GM18951 (cell line): ENCODE measurements around the gene SPTBN4.
"Not testable (repeated sequence)": the region's sequence is repeated elsewhere in the genome, so short reads cannot be mapped to it uniquely, and the experiment has no call there.

Experiments used
- POLR2A ChIP-seq: IDR thresholded peaks from 4 replicates; pipeline ENCODE4 v1.6.1; 2011; ENCODE audit warnings: mild to moderate bottlenecking; ENCODE audit not compliant: insufficient read length, insufficient read depth; ENCODE audit errors: extremely low read depth
- in situ Hi-C: fragments of 300-500 bp; cut with MboI; formaldehyde crosslinking; loops from one replicate; pipeline ENCODE4 v1.12.0; 2022; ENCODE audit warnings: low sequenced_read_pairs, mixed read lengths, inconsistent platforms; ENCODE audit not compliant: unreplicated experiment

The SPTBN4 gene

DNA sequence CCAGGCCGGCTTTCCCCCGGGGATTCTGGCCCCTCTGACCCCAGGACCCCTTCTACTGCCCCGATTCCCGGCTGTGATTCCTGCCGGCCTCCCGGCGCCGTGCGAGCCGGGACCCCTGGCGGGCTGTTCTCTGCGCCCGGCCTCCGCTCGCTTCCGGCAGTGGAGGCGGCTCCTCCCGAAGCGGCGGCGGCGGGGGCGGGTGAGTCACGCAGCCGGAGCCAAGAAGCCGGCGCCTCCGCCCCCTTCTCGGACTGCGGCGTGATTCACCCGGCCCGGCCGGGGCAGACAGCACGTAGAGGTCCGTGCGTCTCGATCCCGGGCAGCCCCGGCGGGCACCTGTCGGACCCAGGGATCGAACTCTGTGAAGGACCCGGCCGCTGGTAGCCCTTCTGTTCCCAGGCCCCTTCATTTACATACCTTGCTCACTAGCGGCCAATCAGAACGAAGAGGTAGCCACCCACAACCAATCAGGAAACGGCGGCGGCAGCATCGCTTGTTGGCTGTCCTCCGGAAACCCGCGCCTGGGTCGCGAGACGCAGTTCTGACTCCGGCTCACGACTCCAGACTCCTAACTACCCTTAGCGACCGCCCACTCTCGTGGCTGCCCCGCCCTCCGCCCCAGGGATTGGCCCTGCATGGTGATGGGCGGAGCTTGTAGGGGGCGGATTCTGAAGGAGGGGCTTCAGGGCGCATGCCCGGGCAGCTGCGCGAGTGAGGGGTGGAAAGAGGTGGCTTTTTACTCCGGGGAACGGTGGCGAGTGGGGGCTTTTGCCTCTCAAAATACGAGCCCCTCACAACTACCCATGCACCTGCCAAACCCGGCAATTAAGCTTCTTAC lies 41.1 kb upstream of the SPTBN4 start, which contains the start of gene SERTAD1:
SERTAD1 (minus strand) TSS at position 543 of the 838 bp plus-strand sequence. CDS start 2,446 bp downstream, outside the sequence.
- in situ Hi-C loops: no loop called here
- TF ChIP-seq POLR2A: peak; percentile 99

DNA sequence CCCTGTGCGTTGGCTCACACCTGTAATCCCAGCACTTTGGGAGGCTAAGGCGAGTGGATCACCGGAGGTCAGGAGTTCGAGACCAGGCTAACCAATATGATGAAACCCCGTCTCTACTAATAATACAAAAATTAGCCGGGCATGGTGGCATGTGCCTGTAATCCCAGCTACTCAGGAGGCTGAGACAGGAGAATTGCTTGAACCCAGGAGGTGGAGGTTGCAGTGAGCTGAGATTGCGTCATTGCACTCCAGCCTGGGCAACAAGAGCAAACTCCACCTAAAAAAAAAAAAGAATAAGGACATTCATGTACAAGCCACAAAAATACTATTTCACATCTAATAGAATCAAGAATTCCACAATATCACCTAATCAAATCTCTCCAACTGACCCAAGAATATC lies 38.6 kb upstream of the SPTBN4 start:
- in situ Hi-C loops: not testable (repeated sequence)

DNA sequence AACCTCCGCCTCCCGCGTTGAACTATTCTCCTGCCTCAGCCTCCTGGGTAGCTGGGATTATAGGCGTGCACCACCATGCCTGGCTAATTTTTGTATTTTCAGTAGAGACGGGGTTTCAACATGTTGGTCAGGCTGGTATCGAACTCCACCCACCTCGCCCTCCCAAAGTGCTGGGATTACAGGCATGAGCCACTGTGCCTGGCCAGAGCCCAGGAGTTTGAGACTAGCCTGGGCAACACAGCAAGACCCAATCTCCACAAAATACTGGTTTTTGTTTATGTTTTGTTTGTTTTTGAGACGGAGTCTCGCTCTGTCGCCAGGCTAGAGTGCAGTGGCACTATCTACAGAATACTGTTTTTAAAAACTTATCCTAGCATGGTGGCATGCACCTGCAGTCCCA lies 36.6 kb upstream of the SPTBN4 start:
- in situ Hi-C loops: not testable (repeated sequence)

DNA sequence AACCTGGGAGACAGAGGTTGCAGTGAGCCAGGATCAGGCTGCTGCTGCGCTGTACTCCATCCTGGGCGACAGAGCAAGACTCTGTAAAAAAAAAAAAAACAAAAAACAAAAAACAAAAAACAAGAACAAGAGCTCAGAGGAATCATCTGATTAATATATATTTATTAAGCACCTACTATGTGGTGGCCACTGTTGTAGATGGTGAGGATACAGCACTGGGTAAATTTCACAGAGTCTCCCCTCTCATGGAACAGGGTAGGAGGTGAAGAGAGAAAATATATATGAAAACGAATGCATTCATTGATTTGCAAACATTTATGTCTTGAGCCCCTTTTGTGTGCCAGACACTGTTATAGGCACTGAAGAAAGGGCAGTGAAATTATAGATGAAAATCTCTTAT lies 35.1 kb upstream of the SPTBN4 start:
- in situ Hi-C loops: no loop called here
- no peak for TF ChIP-seq POLR2A

DNA sequence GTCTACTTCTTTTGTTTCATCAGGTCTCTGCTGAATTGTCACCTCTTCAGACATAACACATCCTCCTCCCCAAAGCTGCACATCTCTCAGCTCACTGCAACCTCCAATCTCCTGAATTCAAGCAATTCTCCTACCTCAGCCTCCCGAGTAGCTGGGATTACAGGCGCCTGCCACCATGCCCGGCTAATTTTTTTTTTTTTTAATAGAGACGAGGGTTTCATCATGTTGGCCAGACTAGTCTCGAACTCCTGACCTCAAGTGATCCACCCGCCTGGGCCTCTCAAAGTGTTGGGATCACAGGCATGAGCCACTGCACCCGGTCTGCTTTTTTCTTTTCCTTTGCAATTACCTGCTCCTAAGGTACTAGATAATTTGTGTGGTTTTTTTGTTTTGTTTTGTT lies 34.0 kb upstream of the SPTBN4 start:
- in situ Hi-C loops: not testable (repeated sequence)

DNA sequence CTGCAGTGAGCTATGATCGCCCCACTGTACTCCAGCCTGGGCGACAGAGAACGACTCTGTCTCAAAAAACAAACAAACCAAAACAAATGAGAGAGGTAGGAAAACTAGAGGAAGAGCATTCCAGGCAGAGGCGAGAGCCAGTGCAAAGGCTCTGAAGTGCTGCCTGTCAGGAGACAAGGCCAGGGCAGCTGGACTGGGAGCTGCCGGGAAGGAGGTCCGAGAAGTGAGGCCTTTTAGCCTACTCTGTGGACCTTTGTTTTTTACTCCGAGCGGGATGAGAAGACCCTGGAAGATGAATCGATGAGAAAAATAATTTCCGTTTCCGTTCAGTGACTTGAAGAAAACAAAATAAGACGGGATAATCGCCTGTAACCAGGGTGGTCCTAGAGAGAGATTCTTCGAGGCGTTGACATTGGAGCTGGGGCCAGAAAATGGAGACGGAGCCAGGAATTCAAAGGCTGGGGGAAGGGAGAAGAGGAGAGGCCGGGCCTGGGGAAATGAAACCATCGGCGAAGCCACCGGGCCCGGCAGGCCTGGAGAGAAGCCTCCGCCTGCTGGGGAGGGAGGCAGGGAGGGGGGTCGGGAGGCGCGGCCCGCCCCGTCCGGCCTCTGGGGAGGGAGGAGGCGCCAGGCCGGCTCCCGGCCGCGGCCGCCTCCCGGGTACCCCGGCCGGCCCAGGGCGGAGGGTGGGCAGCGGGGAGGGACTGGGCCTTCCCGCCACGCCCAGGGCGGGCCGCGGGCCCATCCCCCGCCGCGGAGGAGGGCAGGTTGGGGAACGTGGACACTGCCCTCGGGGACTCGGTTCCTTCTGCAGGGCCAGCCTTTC lies 33.2 kb upstream of the SPTBN4 start:
- peak; percentile 62 for TF ChIP-seq POLR2A
- in situ Hi-C loops: no loop called here

DNA sequence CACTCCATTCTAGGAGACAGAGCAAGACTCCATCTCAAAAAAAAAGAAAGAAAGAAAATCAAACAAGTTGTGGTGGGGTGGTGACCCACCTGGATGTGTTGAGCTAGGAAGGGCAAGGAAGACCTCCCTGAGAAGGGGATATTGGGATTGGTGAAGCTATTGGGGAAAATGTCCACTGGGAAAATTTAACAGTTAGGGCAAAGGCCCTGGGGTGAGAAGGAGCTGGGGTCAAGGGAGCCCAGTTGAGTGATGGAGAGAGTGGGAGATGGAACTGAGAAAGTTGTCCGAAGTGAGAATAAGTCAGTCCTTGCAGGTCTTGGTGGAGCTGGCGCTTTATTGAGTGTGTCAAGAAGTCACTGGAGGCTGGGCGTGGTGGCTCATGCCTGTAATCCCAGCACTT lies 28.5 kb upstream of the SPTBN4 start:
- in situ Hi-C loops: no loop called here

DNA sequence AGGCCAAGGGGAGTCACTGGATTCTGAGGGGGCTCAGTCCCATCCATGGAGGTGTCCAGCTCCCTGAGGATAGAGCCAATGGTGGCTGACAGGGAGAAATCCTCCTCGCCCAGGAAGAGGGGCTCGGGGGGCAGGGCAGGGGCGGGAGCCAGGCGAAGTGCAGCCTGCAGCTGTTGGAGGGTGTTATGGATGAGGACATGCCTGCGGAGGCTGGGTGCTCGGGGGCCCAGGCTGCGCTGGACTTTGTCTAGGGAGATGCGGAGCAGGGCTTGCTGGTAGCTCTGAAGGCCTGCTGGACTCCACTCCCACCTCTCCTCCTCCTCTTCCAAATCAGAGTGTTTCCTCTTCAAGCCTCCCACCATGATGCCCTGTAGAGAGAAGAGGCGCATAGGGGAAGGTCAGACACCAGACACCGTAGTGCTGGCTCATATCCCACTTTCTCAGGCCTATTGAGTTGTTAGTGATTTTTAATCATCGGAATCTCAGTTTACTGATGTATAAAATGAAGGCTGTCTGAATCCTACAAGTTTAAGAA lies 25.0 kb upstream of the SPTBN4 start:
- in situ Hi-C loops: no loop called here
- TF ChIP-seq POLR2A: no peak

More for the DNA sequence above, 28.5 kb upstream of the SPTBN4 start:
- no peak for TF ChIP-seq POLR2A

DNA sequence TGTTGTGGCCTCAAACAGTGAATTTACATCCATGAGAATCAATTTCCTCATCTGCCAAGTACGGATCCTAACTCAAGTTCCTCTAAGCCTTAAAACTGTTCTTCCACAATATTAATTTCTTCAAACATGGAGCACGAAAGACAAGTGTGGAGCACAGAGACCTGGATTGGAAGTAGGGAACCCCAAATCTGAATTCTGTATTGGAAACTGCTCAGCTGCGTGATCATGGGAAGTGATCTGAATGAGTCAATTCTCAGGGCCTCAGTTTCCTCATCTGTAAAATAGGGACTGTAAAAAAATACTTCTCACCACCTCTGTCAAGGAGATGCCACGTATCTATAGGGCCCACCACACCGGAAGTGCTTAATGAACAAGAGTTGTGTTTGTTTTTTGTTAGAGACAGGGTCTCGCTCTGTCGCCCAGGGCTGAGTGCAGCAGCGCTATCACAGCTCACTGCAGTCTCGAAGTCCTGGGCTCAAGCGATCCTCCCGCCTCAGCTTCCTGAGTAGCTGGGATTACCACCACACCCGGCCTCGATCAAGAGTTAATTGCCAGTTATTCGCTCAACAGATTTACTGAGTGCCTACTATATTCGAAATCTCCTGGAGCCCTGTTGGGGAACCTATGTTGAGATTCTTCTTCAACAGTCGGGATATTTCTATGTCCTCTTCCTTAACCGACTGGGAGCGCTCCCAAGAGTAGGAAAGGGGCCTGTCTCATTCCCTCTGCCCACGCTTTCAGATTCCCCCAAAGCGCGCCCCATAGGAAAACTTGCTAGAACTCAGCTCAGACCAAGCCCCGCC lies 24.3 kb upstream of the SPTBN4 start:
- no peak for TF ChIP-seq POLR2A
- in situ Hi-C loops: no loop called here

DNA sequence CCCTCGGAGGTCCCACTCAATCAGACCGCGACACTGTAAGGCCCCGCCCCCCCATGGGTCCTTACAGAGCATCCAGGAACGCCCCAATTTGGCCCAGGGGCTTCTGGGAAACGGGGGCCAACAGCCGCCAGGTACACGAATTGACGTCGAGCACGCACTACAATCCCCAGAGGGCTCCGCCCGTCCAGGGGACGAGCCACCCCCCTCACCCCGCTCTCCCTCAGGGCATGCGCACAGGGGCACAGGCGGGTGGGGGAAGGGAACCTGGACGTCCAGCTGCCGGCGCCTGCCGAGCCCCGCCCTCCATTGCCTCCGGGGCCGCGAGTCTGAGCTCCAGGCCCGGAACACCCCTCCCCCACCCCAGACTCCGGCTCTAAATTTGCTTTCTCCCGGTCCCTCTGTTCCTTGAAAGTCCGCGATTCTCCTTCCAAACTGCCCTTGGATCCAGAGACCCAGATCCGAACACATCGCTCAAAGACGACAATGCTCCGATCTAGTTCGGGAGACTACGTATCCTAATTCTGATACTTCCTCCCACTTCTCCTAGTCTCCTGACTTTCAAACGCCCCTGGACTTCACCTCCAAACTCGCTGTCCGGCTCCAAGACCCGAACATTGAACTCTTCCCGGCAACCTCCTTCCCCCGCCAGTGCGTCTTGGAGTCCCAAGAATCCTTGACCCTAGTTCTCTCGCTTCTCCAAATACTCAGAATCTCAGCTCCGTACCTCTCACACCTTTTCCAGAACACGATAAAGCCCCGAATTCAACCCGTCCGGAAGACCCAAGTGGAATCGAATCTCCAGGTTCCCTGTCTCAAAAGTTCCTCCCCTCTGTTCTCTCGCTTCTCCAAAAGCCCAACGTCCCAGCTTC lies 23.4 kb upstream of the SPTBN4 start:
- peak; percentile 50 for TF ChIP-seq POLR2A
- in situ Hi-C loops: no loop called here

DNA sequence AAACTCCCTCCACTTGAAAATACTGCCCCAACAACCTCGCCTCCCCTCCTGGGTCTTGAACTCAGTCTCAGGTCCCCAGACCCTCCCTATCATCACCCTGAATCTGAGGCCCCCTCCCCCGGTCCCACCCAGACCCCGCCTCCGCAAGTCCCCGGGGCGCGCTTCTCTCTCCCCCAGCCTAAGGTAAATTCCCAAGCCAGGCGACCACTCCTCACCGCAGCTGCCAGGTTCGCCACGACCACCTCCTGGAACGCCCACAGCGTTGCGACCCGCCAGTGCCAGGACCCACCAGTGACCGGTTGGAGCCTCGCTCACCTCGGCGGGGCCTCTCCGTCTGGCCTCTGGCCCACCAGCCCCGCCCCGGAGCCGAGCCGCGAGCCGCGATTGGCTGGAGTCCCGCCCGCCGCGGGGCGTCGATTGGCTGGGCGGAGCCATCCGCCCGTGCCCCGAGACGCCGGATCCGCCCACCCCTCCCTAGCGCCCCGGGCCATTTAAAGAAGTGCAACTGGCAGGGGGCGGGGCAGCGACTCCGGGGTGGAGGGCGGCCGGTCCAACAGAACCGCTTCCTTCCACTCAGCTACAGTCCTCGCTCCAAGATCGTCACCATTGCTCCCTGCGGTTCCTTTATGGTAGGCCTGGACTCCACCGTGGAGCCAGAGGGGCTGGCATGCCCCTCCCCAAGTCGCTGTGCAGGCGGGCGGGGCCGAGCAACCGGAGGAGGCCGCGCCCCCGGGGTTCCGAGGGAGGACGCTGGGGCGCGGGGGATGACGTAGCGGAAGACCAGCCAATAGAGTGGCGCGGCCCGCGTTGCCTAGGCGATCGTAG lies 22.6 kb upstream of the SPTBN4 start, which contains the start of gene SERTAD3:
SERTAD3 (minus strand) TSS at position 336 of the 825 bp plus-strand sequence. CDS start 2,255 bp downstream, outside the sequence.
- TF ChIP-seq POLR2A: peak; percentile 92
- in situ Hi-C loops: no loop called here
